CD4-positive, alpha-beta T cell treated with Interferon gamma for 1 hour (primary cell): Measurements from ENCODE around the gene ELP6.
A peak's percentile ranks its signal among the peaks of the same experiment; 100 is the strongest.

Experiments used
- DNase-seq: peaks from one replicate; pipeline ENCODE4 v3.0.0-alpha.2; 2020

ELP6 gene, protein sequence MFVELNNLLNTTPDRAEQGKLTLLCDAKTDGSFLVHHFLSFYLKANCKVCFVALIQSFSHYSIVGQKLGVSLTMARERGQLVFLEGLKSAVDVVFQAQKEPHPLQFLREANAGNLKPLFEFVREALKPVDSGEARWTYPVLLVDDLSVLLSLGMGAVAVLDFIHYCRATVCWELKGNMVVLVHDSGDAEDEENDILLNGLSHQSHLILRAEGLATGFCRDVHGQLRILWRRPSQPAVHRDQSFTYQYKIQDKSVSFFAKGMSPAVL

GRCh38 chr3:47513125-47513929, at the start of gene ELP6:
ELP6 (minus strand) TSS chr3:47513712; CDS start chr3:47513590, 122 bp downstream.
- peak; percentile 98 for DNase-seq

GRCh38 chr3:47556351-47556750, 42.8 kb upstream of the ELP6 start:
- no peak for DNase-seq

DNA sequence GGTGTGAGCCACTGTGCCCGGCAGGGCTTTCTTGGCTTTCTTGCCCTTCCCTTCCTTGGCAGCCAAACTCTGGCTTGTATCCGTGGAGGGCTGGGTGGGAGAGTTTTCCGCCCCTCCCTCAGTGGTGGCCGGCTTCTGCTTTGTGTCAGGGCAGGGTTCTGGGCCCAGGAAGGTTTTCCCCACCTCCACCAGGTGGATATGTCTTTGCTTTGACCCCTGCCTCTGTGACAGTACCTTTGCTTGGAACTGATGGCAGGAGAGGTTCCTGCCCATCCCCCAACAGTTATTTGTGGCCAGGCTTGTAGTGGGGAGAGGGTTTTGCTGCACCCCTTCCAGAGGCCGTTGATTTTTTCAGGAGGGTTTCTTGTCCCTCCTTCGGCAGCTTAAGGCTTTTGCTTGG, 40.8 kb upstream of the ELP6 start:
- no peak for DNase-seq

DNA sequence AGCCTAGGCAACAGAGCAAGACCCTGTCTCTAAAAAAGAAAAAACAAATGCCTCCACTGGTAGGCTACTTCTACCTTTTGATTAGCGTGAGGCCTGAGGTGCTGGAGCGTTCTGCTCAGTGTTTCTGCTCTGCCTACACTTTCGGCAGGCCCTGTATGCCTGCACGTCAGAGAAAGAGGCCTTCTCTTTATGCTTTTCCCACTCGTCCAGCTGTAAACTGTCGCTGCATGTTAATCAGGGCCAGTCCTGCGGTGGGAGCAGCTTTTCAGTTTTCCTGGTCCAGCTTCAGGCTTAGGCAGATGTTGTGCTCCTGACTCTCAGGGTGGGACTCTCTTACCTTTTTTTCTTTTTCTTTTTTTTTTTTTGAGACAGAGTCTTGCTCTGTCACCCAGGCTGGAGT, 39.9 kb upstream of the ELP6 start:
- no peak for DNase-seq

- no peak for DNase-seq
These were observed 29.1 kb upstream of the ELP6 start for GRCh38 chr3:47542471-47543173.

- DNase-seq: no peak
These were observed 28.1 kb upstream of the ELP6 start for GRCh38 chr3:47541583-47542108.

- DNase-seq: no peak
These were observed 26.8 kb upstream of the ELP6 start for GRCh38 chr3:47540281-47540680.

GRCh38 chr3:47536967-47537366, 23.5 kb upstream of the ELP6 start:
- DNase-seq: no peak

DNA sequence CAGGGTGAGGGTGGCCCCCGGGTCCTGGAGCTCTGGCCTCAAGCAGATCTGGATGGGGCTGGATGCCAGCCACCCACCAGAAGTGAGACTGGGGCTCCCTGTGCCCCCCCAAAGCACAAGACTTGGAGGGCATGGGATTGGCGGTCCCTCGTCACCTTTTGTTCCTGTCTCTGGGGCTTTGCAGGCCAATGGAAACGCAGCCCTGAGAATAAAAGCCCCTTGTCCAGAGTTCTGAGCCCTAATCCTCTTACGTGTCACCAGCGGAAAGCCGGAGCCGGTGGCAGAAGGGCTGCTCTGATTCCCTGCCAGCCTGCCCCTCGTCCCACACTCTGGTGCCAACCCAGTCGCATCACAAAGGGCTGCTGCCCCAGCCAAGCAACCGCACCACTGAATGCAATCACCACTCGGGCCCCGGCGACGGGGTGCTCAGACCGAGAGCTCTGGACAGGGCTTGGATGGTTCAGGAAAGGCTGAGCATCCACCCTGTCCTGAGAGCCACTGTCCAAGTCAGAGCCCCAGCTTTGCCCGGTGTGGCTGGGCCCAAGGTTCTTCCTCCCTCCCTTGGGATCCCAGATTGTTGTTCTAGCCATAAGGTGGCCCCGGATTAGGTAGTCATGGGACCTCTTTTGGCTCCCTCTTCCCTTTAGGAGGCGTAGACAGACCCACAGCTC, 22.8 kb upstream of the ELP6 start:
- DNase-seq: no peak

GRCh38 chr3:47533996-47534454, 20.5 kb upstream of the ELP6 start:
- DNase-seq: no peak

- no peak for DNase-seq
These were observed 20.0 kb upstream of the ELP6 start for GRCh38 chr3:47533481-47533880.

- no peak for DNase-seq
These were observed 14.6 kb upstream of the ELP6 start for GRCh38 chr3:47527952-47528725.

DNA sequence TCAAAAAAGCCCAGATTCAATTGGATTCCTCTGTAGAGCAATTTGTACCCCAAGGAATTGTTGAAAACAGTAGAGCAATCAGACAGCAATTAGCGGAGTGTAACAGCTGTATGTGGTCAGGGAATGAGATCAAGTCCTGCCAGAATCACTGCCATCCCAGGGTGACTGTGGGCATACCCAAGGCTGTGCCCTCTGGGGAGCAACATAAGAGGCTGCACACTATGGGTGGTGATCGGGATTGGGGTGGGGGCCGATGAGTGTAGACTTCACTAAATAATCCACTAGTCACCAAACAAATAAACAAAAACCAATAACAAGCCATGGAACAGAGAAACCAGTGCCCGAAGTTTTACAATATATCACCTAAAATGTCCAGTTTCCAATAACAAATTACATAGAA, 12.1 kb upstream of the ELP6 start:
- DNase-seq: no peak

DNA sequence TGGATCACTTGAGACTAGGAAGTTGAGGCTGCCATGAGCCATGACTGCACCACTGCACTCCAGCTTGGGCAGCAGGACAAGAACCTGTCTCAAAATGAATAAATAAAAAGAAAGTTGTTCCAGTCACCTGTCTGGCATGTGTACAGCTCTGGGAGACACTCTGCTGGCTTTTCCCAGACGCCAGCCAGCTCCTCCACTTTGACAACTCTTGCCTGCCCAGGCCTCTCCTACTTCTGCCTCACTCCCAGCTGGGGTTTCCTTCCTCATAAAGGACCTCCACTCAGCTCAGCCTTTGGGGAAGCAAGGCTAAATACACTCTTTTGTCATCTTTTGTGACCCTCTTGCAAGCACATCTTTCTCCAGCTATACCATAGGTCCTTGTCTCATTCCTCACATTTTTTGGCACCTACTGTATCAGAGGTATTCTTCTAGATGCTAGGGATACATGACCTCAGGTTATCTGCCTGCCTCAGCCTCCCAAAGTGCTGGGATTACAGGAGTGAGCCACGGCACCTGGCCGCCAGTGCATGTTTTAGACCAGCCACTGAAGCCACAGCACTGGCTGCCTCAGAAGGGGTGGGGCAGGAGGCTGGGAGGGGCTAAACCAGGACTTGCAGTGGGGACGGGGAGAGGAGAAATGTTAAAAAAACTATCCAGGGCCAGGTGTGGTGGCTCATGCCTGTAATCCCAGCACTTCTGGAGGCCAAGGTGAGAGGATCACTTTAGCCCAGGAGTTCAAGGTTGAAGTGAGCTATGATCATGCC, 10.0 kb upstream of the ELP6 start:
- DNase-seq: no peak

DNA sequence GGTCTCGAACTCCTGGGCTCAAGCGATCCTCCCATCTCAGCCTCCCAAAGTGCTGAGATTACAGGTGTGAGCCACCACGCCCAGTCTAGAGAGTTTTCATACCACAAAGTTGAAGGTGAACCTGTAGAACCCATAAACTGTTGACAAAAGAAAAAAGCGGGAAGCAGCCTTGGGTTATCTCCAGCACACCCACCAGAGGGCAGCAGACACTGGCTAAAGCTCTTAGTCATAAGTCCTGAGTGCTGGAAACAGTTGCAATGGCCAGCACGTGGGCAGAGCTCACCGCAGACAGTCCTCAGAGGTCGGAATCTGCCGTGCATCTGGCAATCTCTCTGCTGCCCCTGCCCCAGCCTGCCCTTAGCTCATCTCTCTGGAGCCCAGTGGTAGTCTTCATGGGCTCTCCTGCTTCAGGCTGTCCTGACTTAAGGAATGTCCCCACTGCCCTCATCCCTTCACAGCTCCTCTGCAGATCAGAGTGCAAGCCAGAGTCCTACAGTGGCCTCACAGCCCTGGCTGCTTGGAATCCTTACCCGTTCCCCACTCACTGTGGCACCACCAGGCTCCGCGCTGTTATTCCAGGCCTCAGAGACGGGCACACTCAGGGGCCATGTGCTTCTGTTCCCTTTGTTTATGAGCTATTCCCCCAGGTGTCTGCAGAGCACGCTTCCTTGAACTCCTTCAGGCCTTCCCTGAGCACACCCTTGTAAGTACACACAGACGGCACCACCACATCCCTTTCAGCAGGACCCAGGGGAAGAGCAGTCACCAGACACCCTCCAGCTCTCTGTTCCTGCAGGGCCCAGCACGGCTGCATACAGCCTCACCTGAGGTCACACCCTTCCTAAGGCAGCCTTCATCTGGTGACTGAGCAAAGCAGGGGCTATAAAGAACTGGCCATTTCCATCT, 8.8 kb upstream of the ELP6 start:
- peak; percentile 76 for DNase-seq

DNA sequence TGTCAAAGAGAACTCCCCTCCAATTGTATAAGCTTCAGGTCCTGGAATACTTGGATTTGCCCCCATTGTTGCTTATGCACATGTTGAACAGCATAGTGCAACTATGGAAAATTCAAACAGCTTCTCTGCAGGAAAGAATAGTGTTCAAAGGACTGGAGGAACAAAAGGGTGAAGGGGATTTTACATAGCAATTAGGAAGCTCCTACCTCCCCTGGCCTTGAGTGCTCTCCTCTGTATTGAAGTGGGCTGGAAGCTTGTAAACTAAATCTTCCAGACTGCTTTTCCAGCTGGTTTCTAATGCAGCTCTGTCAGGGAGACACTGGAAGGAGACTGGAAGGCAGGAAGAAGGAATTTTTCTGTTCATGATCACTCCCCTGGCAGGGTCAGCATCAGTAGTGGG, 7.2 kb upstream of the ELP6 start:
- no peak for DNase-seq

GRCh38 chr3:47517937-47518336, 4.4 kb upstream of the ELP6 start:
- no peak for DNase-seq

DNA sequence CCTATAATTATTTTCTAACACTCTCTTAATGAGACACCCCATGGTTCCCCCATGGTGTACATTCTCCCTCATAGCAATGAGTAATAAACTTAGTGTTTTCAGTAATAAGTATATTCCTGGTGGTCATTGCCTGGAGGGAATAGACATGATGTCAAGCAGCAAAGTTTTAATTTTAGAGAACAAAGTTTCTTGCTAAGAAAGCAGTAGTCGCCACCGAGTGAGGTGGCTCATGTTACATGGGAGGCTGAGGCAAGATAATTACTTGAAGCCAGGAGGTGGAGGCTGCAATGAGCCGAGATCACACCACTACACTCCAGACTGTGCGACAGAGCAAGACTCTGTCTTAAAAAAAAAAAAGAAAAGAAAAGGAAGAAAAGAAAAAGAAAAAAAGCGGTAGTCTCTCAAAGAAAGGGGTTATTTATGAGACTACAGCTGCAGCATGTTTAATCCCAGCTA, 2.4 kb upstream of the ELP6 start:
- DNase-seq: no peak

- DNase-seq: no peak
These were observed 1.6 kb upstream of the ELP6 start for GRCh38 chr3:47515100-47515499.
